Panc1 (cell line): ENCODE results near the gene SH3GLB2. TPM values are rescaled to one million over a fixed set of nuclear protein-coding genes. Genes with fewer than 3 reads are reported as not detected.

Experiments used
- ATAC-seq: fragments of 200-7000 bp; cut with Tn5 transposase; 2 replicates; pipeline ENCODE4 v1.9.1; 2020; ENCODE audit warnings: mild to moderate bottlenecking, moderate library complexity
- BruUV-seq: library from RNA; stranded (reverse); fragments of 400-500 nt; replicated peaks from 2 replicates; lab custom pipeline; 2021; lab: Mats Ljungman, UMichigan
- CTCF ChIA-PET: fragments of 300-600 bp; sonication (Branson Sonifier 250); formaldehyde crosslinking; loops from one replicate; lab custom pipeline; 2022; ENCODE audit warnings: antibody characterized with exemption; lab: Charles Lee
- POLR2A ChIA-PET: fragments of 300-600 bp; sonication (Branson Sonifier 250); formaldehyde crosslinking; loops from one replicate; lab custom pipeline; 2022; ENCODE audit warnings: antibody characterized with exemption; lab: Charles Lee
- DNase-seq: peaks from one replicate; pipeline ENCODE4 v3.0.0-alpha.2; 2010; ENCODE audit warnings: low read depth, low spot score
- H3K27ac ChIP-seq: 2 replicates; pipeline ENCODE4 v1.5.1; 2011; ENCODE audit warnings: mild to moderate bottlenecking, low read length, inconsistent platforms
- H3K27me3 ChIP-seq: fragments of 200-500 bp; sonication (Bioruptor generic); 2 replicates; pipeline ENCODE4 v1.6.0; 2014; ENCODE audit warnings: low read length, inconsistent platforms; ENCODE audit not compliant: control insufficient read depth, insufficient read depth
- H3K36me3 ChIP-seq: fragments of 200-500 bp; sonication (Bioruptor generic); 2 replicates; pipeline ENCODE4 v1.5.1; 2014; ENCODE audit warnings: inconsistent platforms, mild to moderate bottlenecking, low read length, moderate library complexity; ENCODE audit not compliant: control insufficient read depth, insufficient read depth
- H3K4me1 ChIP-seq: 2 replicates; pipeline ENCODE4 v1.5.1; 2011; ENCODE audit warnings: inconsistent platforms, mild to moderate bottlenecking, low read length, moderate library complexity; ENCODE audit not compliant: control insufficient read depth, insufficient read depth
- H3K4me3 ChIP-seq, 2 experiments: 2 replicates each; pipeline ENCODE4 v1.5.1; 2011 to 2012; ENCODE audit warnings: low read depth in 2 of 2, low read length in 2 of 2, mild to moderate bottlenecking in 2 of 2, inconsistent platforms in 1 of 2, moderate library complexity in 1 of 2
- H3K9me3 ChIP-seq: fragments of 200-500 bp; sonication (Bioruptor generic); 2 replicates; pipeline ENCODE4 v1.5.1; 2014; ENCODE audit warnings: low read depth, mild to moderate bottlenecking, inconsistent platforms, low read length, moderate library complexity; ENCODE audit not compliant: control insufficient read depth, insufficient read depth
- POLR2AphosphoS5 ChIP-seq: IDR thresholded peaks from 2 replicates; pipeline ENCODE4 v1.6.1; 2012; ENCODE audit warnings: mild to moderate bottlenecking, low read depth, low read length, moderate library complexity
- REST ChIP-seq, 2 experiments: IDR thresholded peaks; 2 replicates each; pipeline ENCODE4 v1.6.1; 2011 to 2012; ENCODE audit warnings: low read depth in 2 of 2, control low read depth in 1 of 2, low read length in 1 of 2, mild to moderate bottlenecking in 1 of 2, moderate library complexity in 1 of 2; ENCODE audit not compliant: insufficient read depth in 1 of 2
- SIN3A ChIP-seq: IDR thresholded peaks from 2 replicates; pipeline ENCODE4 v1.6.1; 2012; ENCODE audit warnings: low read depth, mild to moderate bottlenecking, low read length, moderate library complexity, borderline replicate concordance; ENCODE audit not compliant: insufficient read depth
- TCF7L2 ChIP-seq: IDR thresholded peaks from 2 replicates; pipeline ENCODE4 v1.6.1; 2011; ENCODE audit warnings: mild to moderate bottlenecking, low read depth, low read length, inconsistent platforms
- in situ Hi-C: cut with HindIII; loops from 2 replicates; pipeline ENCODE4 v1.10.0; 2016; ENCODE audit warnings: low sequenced_read_pairs, low pct_unique_long_range_greater_than_20kb
- intact Hi-C: fragments of 100-400 bp; cut with micrococcal nuclease; formaldehyde crosslinking; loops from one replicate; pipeline ENCODE4 v1.10.0; 2022; ENCODE audit not compliant: unreplicated experiment
- total RNA-seq: library from RNA; stranded (reverse); gene quantifications from one replicate; pipeline ENCODE4 v1.2.1, GENCODE V29; 2021; ENCODE audit not compliant: unreplicated experiment
- TF ChIP-seq, protein P1 (sequence below): fragments of 450-650 bp; IDR thresholded peaks from 2 replicates; pipeline ENCODE4 v1.5.1; 2017; ENCODE audit warnings: mild to moderate bottlenecking

SH3GLB2 gene
- total RNA-seq, 1 experiment from 2014 or later: 68.3 TPM

DNA sequence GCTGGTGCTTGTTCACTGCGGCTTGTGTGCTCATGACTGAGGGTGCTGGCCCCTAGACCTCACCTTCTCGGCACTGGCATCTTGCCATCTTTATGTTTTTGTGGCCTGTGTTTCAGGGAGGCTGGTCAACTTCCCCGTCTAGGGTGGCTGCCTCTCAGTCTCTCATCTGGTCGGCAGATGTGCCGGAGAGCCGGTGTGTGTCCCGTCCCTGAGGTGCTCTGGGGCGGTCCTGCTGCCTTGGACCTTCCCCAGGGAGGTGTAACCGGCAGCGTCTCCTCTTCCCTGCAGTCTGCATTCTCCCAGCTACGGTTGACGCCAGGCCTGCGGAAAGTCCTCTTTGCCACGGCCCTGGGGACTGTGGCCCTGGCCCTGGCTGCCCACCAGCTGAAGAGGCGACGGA is 13.9 kb upstream of the SH3GLB2 start:
- no peaks in the 10 kb centered on the region for H3K27me3 ChIP-seq
- no peaks in the 10 kb centered on the region for H3K9me3 ChIP-seq
- peaks cover under 1% of the 10 kb centered on the region; the same call in 1 of the 2 replicates for H3K36me3 ChIP-seq
- CTCF ChIA-PET: no interaction called here
- no TSS peak for BruUV-seq
- ATAC-seq (no peak), DNase-seq (no peak)
- in situ Hi-C loops (no loop called here), intact Hi-C loops (no loop called here)
- POLR2A ChIA-PET: no interaction called here
- H3K4me3 ChIP-seq: no peak overlapping the region
- H3K27ac ChIP-seq: no peak overlapping the region
- peaks cover 5% of the 10 kb centered on the region for H3K4me1 ChIP-seq
- TF ChIP-seq TCF7L2 (no peak), POLR2AphosphoS5 (no peak), REST (IDR thresholded peaks at IDR 0.05; ENCODE audit: insufficient read depth in 1 of 2, low read depth in 2 of 2, low read length in 1 of 2) (no peak), SIN3A (no peak)
- TF ChIP-seq, protein P1, sequence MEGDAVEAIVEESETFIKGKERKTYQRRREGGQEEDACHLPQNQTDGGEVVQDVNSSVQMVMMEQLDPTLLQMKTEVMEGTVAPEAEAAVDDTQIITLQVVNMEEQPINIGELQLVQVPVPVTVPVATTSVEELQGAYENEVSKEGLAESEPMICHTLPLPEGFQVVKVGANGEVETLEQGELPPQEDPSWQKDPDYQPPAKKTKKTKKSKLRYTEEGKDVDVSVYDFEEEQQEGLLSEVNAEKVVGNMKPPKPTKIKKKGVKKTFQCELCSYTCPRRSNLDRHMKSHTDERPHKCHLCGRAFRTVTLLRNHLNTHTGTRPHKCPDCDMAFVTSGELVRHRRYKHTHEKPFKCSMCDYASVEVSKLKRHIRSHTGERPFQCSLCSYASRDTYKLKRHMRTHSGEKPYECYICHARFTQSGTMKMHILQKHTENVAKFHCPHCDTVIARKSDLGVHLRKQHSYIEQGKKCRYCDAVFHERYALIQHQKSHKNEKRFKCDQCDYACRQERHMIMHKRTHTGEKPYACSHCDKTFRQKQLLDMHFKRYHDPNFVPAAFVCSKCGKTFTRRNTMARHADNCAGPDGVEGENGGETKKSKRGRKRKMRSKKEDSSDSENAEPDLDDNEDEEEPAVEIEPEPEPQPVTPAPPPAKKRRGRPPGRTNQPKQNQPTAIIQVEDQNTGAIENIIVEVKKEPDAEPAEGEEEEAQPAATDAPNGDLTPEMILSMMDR: no peak

DNA sequence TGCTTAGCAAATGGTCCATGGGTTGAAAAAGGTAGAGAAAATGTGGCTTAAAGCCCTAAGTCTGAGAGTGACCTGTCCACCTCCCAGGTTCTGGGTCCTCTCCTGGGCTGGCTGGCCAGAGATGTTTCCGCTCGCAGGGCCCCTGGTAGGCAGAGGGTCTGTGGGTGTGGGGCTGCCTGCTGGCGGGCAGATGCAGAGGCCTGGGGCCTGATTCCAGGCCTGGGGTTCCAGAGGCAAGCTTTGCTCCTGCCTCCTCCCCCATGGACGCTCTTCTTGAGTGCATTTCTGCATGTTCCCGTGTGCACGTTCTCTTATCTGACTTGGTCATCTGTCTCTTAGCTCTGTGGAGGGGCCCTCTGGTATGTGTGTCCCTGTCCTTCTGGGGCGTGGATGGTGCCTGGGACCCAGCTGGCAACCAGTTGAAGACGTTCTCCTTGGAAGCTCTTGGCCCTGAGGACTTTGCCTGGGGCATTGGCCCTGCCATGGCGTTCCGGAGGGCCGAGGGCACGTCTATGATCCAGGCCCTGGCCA is 12.0 kb upstream of the SH3GLB2 start:
- no TSS peak for BruUV-seq
- no peaks in the 10 kb centered on the region for H3K9me3 ChIP-seq
- no peaks in the 10 kb centered on the region for H3K27me3 ChIP-seq
- TF ChIP-seq POLR2AphosphoS5 (no peak), SIN3A (no peak), TCF7L2 (no peak), REST (IDR thresholded peaks at IDR 0.05; ENCODE audit: insufficient read depth in 1 of 2, low read depth in 2 of 2, low read length in 1 of 2) (no peak)
- peaks cover 5% of the 10 kb centered on the region for H3K4me1 ChIP-seq
- in situ Hi-C loops: no loop called here
- no peak overlapping the region for H3K4me3 ChIP-seq
- POLR2A ChIA-PET: no interaction called here
- no peak for DNase-seq
- H3K36me3 ChIP-seq: peaks cover 2% of the 10 kb centered on the region; the same call in 1 of the 2 replicates
- CTCF ChIA-PET: no interaction called here
- no peak for ATAC-seq
- H3K27ac ChIP-seq: no peak overlapping the region
- intact Hi-C loops: no loop called here
